Tibial nerve (tissue), 4 donors: ENCODE measurements around the gene LTBP1. TPM values are rescaled to one million over a fixed set of nuclear protein-coding genes. Genes with fewer than 3 reads are reported as not detected.

Experiments used
- DNase-seq, 2 donors: peaks; one replicate each; pipeline ENCODE4 v3.0.0-alpha.2; 2019; ENCODE audit warnings: low spot score in 2 of 2
- H3K27ac ChIP-seq, 4 donors: fragments of 200-600 bp; sonication (generic) in 3 of 4; one replicate each; pipeline ENCODE4 v1.5.1; 2017 to 2019; ENCODE audit warnings: mild to moderate bottlenecking in 1 of 4
- H3K27me3 ChIP-seq, 2 donors: fragments of 200-600 bp; sonication (generic) in 1 of 2; one replicate each; pipeline versions ENCODE4 v1.5.1 to v1.6.0; 2017 to 2019
- H3K36me3 ChIP-seq, 3 donors: fragments of 200-600 bp; sonication (generic); one replicate each; pipeline ENCODE4 v1.5.1; 2018 to 2019
- H3K4me1 ChIP-seq, 4 donors: fragments of 200-600 bp; sonication (generic) in 3 of 4; one replicate each; pipeline ENCODE4 v1.5.1; 2017 to 2019
- H3K4me3 ChIP-seq, 4 donors: fragments of 200-600 bp; sonication (generic) in 3 of 4; one replicate each; pipeline ENCODE4 v1.5.1; 2017 to 2019; ENCODE audit warnings: mild to moderate bottlenecking in 1 of 4, moderate library complexity in 1 of 4
- H3K9me3 ChIP-seq, 4 donors: fragments of 200-600 bp; sonication (generic) in 3 of 4; one replicate each; pipeline ENCODE4 v1.5.1; 2017 to 2019
- EP300 ChIP-seq, 2 donors: sonication (generic); formaldehyde crosslinking; IDR thresholded peaks; one replicate each; pipeline ENCODE4 v1.6.1; 2017; ENCODE audit warnings: antibody characterized with exemption in 2 of 2, mild to moderate bottlenecking in 1 of 2
- POLR2A ChIP-seq, 2 donors: fragments of 450-650 bp; IDR thresholded peaks; one replicate each; pipeline ENCODE4 v1.6.1; 2017; ENCODE audit warnings: antibody characterized with exemption in 2 of 2, mild to moderate bottlenecking in 2 of 2, moderate library complexity in 2 of 2
- WGBS, 2 donors: methylation state at CpG; one replicate each; pipeline ENCODE4 v1.1.5; 2018; 5-methylcytosine and 5-hydroxymethylcytosine counted together
- total RNA-seq, 4 donors: library from RNA; depleted of rRNA; stranded (reverse); fragments of >200 nt; gene quantifications; one replicate each; pipeline ENCODE4 v1.1.0, GENCODE V29; 2016
- TF ChIP-seq, protein P1 (sequence below), 5 experiments: fragments of 200-600 bp in 3 of 5; fragments of 450-650 bp in 2 of 5; sonication (generic) in 3 of 5; IDR thresholded peaks; one replicate each; pipeline ENCODE4 v1.5.1; 2016 to 2019; ENCODE audit warnings: antibody characterized with exemption in 5 of 5, mild to moderate bottlenecking in 3 of 5, moderate library complexity in 2 of 5

The LTBP1 gene
- total RNA-seq, 4 donors from 2014 or later, result 29.4 to 89.8 (median 50.6) TPM

DNA sequence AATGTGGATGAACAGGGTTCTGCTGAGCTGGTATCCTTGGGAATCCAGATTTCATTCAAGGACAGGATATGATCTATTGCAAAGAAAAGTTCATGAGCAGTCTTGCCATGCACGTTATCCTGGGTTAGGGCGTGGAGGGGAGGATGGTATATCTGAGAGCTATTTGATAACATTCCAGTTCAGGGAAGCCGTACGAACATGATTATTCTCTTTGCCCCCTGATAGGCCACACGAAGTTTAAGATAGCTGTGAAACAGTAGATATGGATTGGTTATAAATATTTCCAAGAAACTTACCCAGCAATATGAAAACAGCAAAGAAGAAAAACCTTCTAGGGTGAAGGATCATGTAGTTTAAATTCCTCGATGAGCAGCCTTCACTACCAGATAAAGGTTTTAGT lies 171.9 kb downstream of the LTBP1 start:
- no peaks in the 10 kb centered on the region for H3K36me3 ChIP-seq
- TF ChIP-seq POLR2A (IDR thresholded peaks at IDR 0.05) (no peak), EP300 (IDR thresholded peaks at IDR 0.05) (no peak)
- TF ChIP-seq, protein P1, sequence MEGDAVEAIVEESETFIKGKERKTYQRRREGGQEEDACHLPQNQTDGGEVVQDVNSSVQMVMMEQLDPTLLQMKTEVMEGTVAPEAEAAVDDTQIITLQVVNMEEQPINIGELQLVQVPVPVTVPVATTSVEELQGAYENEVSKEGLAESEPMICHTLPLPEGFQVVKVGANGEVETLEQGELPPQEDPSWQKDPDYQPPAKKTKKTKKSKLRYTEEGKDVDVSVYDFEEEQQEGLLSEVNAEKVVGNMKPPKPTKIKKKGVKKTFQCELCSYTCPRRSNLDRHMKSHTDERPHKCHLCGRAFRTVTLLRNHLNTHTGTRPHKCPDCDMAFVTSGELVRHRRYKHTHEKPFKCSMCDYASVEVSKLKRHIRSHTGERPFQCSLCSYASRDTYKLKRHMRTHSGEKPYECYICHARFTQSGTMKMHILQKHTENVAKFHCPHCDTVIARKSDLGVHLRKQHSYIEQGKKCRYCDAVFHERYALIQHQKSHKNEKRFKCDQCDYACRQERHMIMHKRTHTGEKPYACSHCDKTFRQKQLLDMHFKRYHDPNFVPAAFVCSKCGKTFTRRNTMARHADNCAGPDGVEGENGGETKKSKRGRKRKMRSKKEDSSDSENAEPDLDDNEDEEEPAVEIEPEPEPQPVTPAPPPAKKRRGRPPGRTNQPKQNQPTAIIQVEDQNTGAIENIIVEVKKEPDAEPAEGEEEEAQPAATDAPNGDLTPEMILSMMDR (IDR thresholded peaks at IDR 0.05), result no peak
- WGBS, 2 donors, result 90 to 94% methylated on average over 6 of the region's 6 CpGs
- H3K27me3 ChIP-seq, result no peaks in the 10 kb centered on the region
- H3K4me3 ChIP-seq, result no peak overlapping the region
- H3K4me1 ChIP-seq, result no peaks in the 10 kb centered on the region
- H3K9me3 ChIP-seq, result no peaks in the 10 kb centered on the region
- DNase-seq, result no peak
- H3K27ac ChIP-seq, result no peak overlapping the region

DNA sequence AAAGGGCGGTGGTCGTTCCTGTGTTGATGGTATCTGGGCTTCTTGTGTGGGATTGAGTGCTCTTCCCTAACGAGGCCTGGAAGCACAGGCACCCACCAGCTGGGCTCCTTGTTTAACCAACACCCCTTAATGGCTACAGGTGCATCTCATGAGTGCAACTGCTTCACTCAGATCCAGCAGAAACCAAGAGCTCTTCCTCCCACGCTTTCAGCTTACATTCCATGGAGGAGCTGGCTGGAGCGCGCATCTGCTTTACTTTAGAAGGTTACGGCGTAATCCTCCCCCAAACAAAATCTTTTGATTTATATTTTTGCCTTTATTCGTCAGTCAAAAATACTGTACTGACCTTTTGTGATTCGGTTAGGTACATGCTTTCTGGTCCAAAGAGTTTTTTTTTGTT lies 174.7 kb downstream of the LTBP1 start:
- Histone ChIP-seq H3K36me3 (no peaks in the 10 kb centered on the region), H3K27me3 (no peaks in the 10 kb centered on the region), H3K4me1 (peaks cover 0 to under 1% (median 0%) of the 10 kb centered on the region in 4 donors), H3K4me3 (no peak overlapping the region), H3K27ac (no peak overlapping the region), H3K9me3 (no peaks in the 10 kb centered on the region)
- no peak for DNase-seq
- TF ChIP-seq POLR2A (IDR thresholded peaks at IDR 0.05), result no peak
- TF ChIP-seq EP300 (IDR thresholded peaks at IDR 0.05), result no peak
- TF ChIP-seq, protein P1 (IDR thresholded peaks at IDR 0.05), result no peak
- WGBS, 2 donors, result 73 to 86% methylated on average over 10 of the region's 10 CpGs

DNA sequence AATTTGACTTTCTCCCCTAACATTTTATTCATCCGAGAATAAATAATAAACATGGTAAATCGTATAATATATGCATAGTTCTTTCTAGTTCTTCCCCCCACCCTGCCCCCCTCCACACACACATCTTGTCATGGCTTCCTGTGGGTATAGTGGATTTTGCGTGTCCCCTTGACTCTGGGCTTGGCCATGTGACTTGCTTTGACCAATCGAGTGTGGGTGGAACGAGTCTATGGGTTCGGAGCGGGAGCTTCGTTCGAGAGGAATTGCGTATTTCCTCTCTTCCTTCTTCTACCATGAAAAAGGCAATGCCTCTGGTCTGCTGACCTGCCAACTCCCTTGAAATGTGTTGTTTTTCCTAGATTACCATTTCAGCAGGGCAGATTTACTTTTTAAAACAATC lies 175.2 kb downstream of the LTBP1 start:
- H3K9me3 ChIP-seq, result no peaks in the 10 kb centered on the region
- 92 to 96% methylated on average over 10 of the region's 10 CpGs for WGBS, 2 donors
- H3K27ac ChIP-seq, result no peak overlapping the region
- DNase-seq, result no peak
- TF ChIP-seq, protein P1 (IDR thresholded peaks at IDR 0.05), result no peak
- TF ChIP-seq POLR2A (IDR thresholded peaks at IDR 0.05) (no peak), EP300 (IDR thresholded peaks at IDR 0.05) (no peak)
- no peak overlapping the region for H3K4me3 ChIP-seq
- H3K27me3 ChIP-seq, result no peaks in the 10 kb centered on the region
- no peaks in the 10 kb centered on the region for H3K36me3 ChIP-seq
- peaks cover 0 to 5% (median 0%) of the 10 kb centered on the region in 4 donors for H3K4me1 ChIP-seq

DNA sequence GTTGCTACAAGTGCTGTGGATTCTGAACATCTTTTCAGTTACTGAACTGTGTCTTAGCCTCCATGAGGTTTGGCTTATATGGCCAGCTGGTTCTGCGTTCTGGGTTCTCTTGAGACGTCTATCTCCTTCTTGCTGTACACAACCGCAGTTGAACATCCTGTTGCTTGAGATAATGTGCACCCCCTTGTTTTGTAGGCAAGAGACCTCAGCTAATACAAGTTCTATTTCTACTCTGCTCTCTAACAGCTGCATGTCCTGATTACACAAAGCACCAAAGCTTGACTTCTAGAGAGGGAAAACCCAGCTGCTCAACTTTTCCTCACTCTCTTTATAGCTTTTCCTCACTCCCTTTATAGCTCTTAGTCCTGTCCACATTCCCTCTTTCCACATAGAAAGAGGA lies 176.0 kb downstream of the LTBP1 start:
- no peaks in the 10 kb centered on the region for H3K9me3 ChIP-seq
- TF ChIP-seq EP300 (IDR thresholded peaks at IDR 0.05) (no peak), POLR2A (IDR thresholded peaks at IDR 0.05) (no peak)
- TF ChIP-seq, protein P1 (IDR thresholded peaks at IDR 0.05), result no peak
- H3K27ac ChIP-seq, result no peak overlapping the region
- H3K36me3 ChIP-seq, result no peaks in the 10 kb centered on the region
- H3K27me3 ChIP-seq, result no peaks in the 10 kb centered on the region
- 83 to 87% methylated on average over 3 of the region's 3 CpGs for WGBS, 2 donors
- no peak overlapping the region for H3K4me3 ChIP-seq
- H3K4me1 ChIP-seq, result peaks cover 0 to 11% (median 0%) of the 10 kb centered on the region in 4 donors
- no peak for DNase-seq

DNA sequence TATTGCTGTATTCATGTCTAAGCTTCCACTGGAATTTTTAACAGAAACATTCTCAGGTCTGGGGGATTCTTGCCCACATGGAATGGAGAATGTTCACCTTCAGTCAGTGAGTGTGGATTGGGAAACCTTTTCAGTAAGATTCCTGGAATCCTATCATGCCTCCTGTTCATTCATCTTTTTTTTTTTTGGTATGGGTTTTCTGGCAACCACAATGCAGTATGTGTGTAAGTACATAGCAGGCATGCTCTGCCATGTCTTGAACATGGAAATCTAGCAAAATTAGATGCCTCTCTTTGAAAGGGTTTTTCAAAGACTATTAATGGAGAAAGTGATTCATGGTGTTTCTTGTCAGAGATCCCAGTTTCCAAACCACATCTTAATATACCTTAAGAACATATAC lies 176.5 kb downstream of the LTBP1 start:
- no peaks in the 10 kb centered on the region for H3K27me3 ChIP-seq
- H3K4me3 ChIP-seq, result no peak overlapping the region
- TF ChIP-seq EP300 (IDR thresholded peaks at IDR 0.05) (no peak), POLR2A (IDR thresholded peaks at IDR 0.05) (no peak)
- TF ChIP-seq, protein P1 (IDR thresholded peaks at IDR 0.05), result no peak
- no peaks in the 10 kb centered on the region for H3K9me3 ChIP-seq
- no peaks in the 10 kb centered on the region for H3K36me3 ChIP-seq
- peaks cover 0 to 11% (median 0%) of the 10 kb centered on the region in 4 donors for H3K4me1 ChIP-seq
- no peak overlapping the region for H3K27ac ChIP-seq
- no peak for DNase-seq
